ENCODE results near the gene GRB10.
"Not testable (repeated sequence)": the region's sequence is repeated elsewhere in the genome, so short reads cannot be mapped to it uniquely, and the experiment has no call there.

GRB10 gene

GRCh38 chr7:50580057-50580456, 202.6 kb downstream of the GRB10 start:
- DNase-seq (ENCODE audit: low read depth) = no peak

GRCh38 chr7:50578105-50578504, 204.6 kb downstream of the GRB10 start:
- DNase-seq (ENCODE audit: low read depth) = not testable (repeated sequence)

- no peak for DNase-seq (ENCODE audit: low read depth)
Measured at GRCh38 chr7:50577569-50577968, 205.1 kb downstream of the GRB10 start.

DNA sequence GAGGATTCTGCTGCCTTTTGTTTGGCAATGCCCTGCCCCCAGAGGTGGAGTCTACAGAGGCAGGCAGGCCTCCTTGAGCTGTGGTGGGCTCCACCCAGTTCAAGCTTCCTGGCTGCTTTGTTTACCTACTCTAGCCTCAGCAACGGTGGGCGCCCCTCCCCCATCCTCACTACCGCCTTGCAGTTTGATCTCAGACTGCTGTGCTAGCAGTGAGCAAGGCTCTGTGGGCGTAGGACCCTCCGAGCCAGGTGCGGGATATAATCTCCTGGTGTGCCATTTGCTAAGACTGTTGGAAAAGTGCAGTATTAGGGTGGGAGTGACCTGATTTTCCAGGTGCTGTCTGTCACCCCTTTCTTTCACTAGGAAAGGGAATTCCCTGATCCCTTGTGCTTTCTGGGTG, 206.3 kb downstream of the GRB10 start:
- DNase-seq (ENCODE audit: low read depth) = not testable (repeated sequence)

- no peak for DNase-seq (ENCODE audit: low read depth)
Measured at GRCh38 chr7:50567715-50568261, 214.9 kb downstream of the GRB10 start.

GRCh38 chr7:50565977-50566376, 216.7 kb downstream of the GRB10 start:
- no peak for DNase-seq (ENCODE audit: low read depth)

- DNase-seq (ENCODE audit: low read depth) = no peak
Measured at GRCh38 chr7:50565559-50565916, 217.2 kb downstream of the GRB10 start.

GRCh38 chr7:50564640-50565558, 217.8 kb downstream of the GRB10 start, which contains the start of gene DDC:
Gene DDC (minus strand): TSS chr7:50565405. CDS start chr7:50544085, 21,320 bp downstream.
- DNase-seq (ENCODE audit: low read depth) = no peak

DNA sequence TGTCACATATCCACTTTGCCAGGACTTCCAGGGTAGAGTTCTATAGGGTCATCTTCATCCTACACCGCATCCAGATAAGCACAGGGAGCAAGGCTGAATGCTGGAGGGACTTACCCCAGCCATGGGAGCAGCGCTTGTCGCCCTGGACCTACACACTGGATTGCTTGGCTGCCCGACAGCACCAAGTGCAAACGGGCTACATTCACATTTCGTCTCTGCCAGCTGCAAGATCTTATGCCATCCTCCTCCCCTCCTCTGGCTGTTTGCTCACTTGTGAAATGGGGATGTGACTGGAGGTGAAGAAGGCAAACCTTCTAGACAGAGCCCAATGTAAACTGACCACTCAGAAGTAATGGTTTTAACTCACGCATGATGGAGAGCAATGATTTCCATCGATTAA, 218.5 kb downstream of the GRB10 start:
- DNase-seq (ENCODE audit: low read depth) = no peak

DNA sequence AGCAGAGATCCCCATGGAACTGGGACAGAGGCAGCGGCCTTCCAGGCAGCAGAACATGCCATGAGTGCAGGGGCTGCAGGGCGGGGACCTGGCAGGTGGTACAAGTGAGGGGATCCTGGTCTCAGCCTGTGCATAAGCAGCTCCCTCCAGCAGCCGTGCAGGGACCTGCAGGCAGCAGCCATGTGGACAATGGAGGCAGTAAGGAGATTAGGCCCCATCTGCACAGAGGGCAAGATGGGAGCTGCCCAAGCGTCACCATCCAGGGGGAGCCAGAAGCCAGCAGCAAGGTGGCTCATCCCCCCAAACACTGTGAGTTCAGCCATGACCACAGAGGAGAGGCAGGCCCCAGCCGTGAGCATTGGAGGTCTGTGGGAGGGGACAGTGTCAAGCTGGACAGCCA, 220.6 kb downstream of the GRB10 start:
- DNase-seq (ENCODE audit: low read depth) = no peak

GRCh38 chr7:50560865-50561351, 221.8 kb downstream of the GRB10 start:
- DNase-seq (ENCODE audit: low read depth) = no peak

- no peak for DNase-seq (ENCODE audit: low read depth)
Measured at GRCh38 chr7:50559881-50560280, 222.8 kb downstream of the GRB10 start.

DNA sequence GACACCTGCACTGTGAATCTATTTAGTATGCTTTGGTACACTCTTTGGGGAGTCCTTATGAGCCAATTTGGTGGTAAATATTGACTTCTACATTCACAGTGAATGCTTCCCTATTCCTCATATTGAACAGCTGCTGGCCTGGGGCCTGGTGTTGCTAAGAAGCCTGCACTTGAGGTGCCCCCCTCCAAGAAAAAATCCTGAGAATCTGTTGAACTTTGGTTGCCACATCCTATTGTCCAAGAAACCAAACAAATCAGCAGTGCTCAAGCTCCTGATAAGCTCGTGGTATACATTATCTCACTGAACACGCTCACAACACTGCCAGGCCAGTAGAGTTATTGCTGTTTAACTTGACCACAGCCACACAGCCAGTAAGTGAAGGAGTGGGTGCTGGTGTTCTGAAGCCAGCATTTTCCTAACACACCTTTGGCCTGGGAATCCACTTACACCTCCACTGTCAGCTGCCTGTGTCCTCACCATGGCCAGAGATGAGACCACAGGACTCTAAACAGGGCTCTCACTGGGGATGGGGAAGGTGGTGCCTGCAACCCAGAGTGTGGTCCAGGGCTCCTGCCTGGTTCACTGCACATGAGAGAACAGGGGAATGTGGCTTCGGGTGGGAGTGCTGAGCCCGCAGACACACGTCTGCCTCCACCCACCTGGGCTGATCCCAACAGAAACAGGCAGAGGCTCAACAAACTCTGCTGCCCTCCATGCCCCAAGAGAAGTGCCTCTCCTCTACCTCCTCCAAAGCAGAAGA, 224.2 kb downstream of the GRB10 start:
- DNase-seq (ENCODE audit: low read depth) = no peak

DNA sequence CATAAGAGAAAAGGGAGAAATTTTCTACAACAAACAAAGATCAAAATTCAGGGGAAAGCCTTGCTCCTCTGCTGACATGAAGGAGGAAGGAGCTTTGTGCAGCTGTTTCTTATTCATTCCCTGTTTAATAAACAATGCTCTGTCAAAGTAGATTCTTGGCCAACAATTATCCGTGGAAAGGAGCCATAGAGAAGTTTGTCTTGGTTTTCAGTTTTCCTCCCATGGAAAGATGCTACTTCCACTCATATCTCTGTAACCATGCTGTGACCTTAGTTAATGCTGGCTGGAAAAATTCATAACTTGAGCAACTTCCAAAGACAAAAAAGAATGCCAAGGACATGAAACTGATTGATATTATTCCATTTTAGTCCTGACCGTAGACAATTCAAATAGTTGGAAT, 225.6 kb downstream of the GRB10 start:
- no peak for DNase-seq (ENCODE audit: low read depth)

DNA sequence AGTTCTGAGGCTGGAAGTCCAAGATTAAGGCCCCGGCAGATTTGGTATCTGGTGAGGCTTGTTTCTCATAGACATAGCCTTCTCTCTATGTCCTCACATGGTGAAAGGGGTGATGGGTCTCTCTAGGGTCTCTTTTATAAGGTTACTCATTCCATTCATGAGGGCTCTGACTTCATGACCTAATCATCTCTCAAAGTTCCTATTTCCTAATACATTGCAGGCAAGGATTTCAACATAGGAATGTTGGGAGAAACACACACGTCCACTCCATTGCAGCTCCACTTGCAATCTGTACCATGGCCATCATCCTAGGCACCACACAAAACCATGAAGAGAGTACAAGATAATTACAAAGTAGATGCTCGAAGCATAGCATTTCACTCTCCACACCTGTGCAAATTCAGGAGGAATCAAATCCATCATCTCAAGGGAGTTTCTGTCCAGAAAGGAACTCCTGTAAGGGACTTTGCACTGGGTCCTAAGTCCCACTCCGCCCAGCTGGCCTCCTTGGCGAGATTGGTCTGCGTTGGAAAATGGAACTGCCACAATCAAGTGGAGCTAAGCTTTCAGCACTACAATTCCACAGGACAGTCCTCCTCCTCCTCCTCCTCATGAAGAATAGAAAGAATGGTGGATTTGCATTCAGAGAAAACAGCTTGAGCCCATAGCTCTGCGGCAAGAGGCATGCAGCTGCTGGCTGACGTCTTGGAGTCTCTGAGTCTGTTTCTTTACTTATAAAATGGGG, 226.3 kb downstream of the GRB10 start:
- no peak for DNase-seq (ENCODE audit: low read depth)

DNA sequence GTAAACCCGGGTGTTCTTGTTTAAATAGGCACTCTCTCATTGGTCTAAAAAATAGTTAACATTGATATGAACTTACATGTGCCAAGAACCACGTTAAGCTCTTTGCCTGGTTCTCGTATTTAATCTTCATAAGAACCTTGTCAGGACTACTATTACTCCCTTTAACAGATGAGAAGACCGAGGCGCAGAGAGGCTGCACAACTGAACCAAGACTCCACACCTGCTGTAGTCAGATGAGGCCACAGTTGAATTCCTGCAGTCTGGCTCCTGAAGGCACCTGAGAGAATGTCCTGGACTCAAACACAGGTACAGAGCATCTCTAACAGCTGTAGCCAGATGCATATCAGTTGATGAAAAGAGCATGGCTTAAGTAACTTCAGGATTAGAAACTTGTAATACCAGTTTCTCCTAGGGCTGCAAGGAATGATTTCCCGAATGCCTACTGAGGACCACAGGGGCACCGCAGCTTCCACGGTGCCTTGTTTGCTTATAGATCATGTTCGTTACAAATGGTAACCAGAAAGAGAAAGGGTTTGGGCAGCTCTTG, 227.0 kb downstream of the GRB10 start:
- DNase-seq (ENCODE audit: low read depth) = no peak

DNA sequence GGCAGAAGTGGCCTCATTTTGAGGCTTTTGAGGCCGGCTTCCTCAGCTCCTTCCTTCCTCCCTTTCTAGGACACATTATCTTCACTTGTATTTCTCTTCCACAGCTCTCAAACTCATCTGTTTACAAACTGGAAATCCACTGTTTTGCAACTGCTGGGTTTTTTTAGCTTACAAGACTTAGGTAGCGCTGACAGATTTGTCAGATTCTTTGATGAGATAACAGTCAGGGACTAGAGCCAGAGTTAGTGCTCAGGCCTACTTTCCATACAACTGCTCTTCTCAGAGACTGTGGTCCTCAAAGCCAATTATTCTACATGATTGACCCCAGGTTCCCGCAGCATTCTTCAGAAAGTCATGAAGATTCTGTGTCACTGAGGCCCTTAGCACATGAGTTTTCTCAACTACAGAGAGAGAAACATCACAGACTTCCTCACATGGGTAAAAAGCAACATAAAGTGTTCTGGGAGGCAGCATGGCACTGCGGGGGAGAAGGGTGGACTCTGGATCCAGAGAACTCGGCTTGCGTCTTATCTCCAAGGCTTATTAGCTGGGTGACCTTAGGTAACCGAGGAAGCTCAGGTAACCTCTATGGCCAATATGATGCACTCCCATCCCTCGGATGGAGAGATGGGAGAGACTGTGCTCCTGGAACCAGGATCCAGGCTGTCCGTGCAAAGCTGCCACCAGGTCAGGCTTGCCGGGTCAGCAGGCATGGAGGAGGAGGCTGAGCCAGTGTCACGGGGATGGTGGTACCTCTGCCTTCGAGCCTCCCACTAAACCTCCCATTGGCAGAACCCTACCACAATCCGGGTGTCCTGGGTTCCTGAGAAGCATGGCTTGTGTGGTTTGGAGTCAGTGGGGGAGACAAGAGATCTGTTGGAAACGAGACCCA, 228.0 kb downstream of the GRB10 start:
- no peak for DNase-seq (ENCODE audit: low read depth)

GRCh38 chr7:50553973-50554372, 228.7 kb downstream of the GRB10 start:
- DNase-seq (ENCODE audit: low read depth) = no peak

DNA sequence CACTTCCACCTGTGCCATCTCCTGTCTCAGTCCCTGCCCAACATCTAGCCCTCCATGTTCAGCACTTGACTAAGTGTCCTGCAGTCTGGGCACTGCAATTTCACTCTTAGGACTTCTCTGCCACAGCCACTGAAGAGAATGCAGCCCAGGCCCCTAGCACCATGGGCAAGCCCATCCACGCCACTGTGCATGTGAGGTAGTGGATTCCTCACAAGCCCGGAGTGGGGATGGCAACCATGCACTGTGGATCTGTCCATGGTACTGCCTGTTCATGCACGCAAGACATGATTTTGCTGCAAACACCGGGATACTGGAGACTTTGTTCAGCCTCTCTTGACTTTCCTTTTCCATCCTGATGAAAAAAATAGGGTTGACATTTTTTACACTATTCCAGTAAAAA, 229.8 kb downstream of the GRB10 start:
- DNase-seq (ENCODE audit: low read depth) = no peak

DNA sequence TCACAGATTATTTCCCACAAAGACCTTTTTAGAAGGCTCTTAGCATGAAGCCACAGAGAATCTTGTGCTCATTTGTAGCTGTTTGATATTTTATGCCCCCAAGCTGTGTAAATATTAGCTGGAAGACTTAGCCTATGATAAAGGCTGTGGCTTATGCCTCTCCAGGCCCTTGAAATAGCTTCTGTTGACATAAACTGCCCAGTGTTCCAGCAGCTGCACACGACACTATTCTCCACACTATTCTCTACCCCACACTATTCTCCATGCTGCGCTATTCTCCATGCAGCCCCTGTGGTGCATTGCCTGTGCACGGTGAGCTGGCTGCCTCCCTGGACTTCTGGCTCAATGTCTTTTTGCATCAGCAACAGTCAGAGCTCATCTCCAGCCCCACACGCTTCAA, 230.6 kb downstream of the GRB10 start:
- no peak for DNase-seq (ENCODE audit: low read depth)

GRCh38 chr7:50545613-50546012, 237.1 kb downstream of the GRB10 start:
- not testable (repeated sequence) for DNase-seq (ENCODE audit: low read depth)

All from T-helper 22 cell (primary cell).